Testis (tissue), 2 donors: ENCODE results near the gene RFX5.

Experiments used
- POLR2A ChIP-seq: fragments of 450-650 bp; IDR thresholded peaks from one replicate; pipeline ENCODE4 v1.6.1; 2017; ENCODE audit warnings: antibody characterized with exemption, mild to moderate bottlenecking, moderate library complexity
- TF ChIP-seq, protein P1 (sequence below), 3 experiments: fragments of 450-650 bp in 2 of 3; fragments of 200-600 bp in 1 of 3; sonication (generic) in 1 of 3; IDR thresholded peaks; one replicate each; pipeline ENCODE4 v1.5.1; 2016 to 2019; ENCODE audit warnings: antibody characterized with exemption in 3 of 3, mild to moderate bottlenecking in 2 of 3, moderate library complexity in 1 of 3

DNA sequence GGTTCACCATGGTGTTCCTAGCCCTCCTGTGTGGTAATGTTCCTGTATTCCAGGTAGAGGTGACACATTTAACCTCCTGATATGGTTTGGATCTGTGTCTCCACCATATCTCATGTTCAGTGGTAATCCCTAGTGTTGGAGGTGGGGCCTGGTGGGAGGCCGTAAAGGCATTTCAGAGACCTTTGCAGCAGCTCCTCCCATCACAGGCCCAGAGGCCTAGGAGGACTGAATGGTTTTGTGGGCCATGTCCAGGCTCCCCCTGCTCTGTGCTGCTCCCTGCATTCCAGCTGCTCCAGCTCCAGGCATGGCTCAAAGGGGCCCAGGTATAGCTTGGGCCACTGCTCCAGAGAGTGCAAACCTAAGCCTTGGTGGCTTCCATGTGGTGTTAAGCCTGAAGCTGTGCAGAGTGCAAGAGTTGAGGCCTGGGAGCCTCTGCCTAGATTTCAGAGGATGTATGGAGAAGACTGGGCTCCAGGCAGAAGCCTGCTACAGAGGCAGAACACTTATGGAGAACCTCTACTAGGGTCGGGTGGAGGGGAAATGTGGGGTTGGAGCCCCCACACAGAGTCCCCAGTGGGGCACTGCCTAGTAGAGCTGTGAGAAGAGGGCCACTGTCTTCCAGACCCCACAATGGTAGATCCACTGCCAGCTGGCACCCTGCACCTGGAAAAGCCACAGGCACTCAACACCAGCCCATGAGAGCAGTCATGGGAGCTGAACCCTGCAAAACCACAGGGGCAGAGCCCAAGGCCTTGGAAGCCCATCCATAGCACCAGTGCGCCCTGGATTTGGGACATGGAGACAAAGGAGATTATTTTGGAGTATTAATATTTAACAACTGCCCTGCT, 15.5 kb upstream of the RFX5 start:
- TF ChIP-seq, protein P1, sequence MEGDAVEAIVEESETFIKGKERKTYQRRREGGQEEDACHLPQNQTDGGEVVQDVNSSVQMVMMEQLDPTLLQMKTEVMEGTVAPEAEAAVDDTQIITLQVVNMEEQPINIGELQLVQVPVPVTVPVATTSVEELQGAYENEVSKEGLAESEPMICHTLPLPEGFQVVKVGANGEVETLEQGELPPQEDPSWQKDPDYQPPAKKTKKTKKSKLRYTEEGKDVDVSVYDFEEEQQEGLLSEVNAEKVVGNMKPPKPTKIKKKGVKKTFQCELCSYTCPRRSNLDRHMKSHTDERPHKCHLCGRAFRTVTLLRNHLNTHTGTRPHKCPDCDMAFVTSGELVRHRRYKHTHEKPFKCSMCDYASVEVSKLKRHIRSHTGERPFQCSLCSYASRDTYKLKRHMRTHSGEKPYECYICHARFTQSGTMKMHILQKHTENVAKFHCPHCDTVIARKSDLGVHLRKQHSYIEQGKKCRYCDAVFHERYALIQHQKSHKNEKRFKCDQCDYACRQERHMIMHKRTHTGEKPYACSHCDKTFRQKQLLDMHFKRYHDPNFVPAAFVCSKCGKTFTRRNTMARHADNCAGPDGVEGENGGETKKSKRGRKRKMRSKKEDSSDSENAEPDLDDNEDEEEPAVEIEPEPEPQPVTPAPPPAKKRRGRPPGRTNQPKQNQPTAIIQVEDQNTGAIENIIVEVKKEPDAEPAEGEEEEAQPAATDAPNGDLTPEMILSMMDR (IDR thresholded peaks at IDR 0.05) = no peak
- TF ChIP-seq POLR2A = no peak
